H1 (cell line): ENCODE data around the gene EXOC6. TPM values are rescaled to one million over a fixed set of nuclear protein-coding genes. Genes with fewer than 3 reads are reported as not detected.

Experiments
- CTCF ChIA-PET: fragments of 300-600 bp; sonication (Branson Sonifier 250); formaldehyde crosslinking; loops from one replicate; lab custom pipeline; 2021; ENCODE audit not compliant: partially characterized antibody; lab: Charles Lee
- POLR2A ChIA-PET: fragments of 300-600 bp; sonication (Branson Sonifier 250); formaldehyde crosslinking; loops from one replicate; lab custom pipeline; 2021; ENCODE audit warnings: inconsistent platforms; ENCODE audit not compliant: partially characterized antibody; lab: Charles Lee
- DNase-seq, 2 experiments: peaks; one replicate each; pipeline versions ENCODE4 v3.0.0 to v3.0.0-alpha.2; 2010 to 2022; ENCODE audit warnings: low spot score in 2 of 2, low read depth in 1 of 2, mixed read lengths in 1 of 2
- FAIRE-seq: peaks from 2 replicates; lab custom pipeline; 2011; peaks lifted over from hg19 to GRCh38; lab: Jason Lieb, UNC
- H2AFZ ChIP-seq: 2 replicates; pipeline ENCODE4 v1.8.1; 2012; ENCODE audit warnings: low read length, inconsistent platforms
- H2AK5ac ChIP-seq: 2 replicates; pipeline ENCODE4 v1.6.1; 2013; ENCODE audit warnings: low read depth, low read length
- H2BK120ac ChIP-seq: replicated peaks from 2 replicates; pipeline ENCODE3; 2013; ENCODE audit warnings: low read depth, low read length, inconsistent platforms
- H2BK12ac ChIP-seq: 2 replicates; pipeline ENCODE4 v1.6.1; 2013; ENCODE audit warnings: low read depth, low read length
- H2BK15ac ChIP-seq: 2 replicates; pipeline ENCODE4 v1.6.1; 2013; ENCODE audit warnings: low read length
- H2BK20ac ChIP-seq: 2 replicates; pipeline ENCODE4 v1.6.1; 2013; ENCODE audit warnings: low read length
- H2BK5ac ChIP-seq: 2 replicates; pipeline ENCODE4 v1.6.1; 2013; ENCODE audit warnings: low read depth, low read length
- H3K14ac ChIP-seq: 2 replicates; pipeline ENCODE4 v1.6.1; 2013; ENCODE audit warnings: inconsistent platforms; ENCODE audit not compliant: insufficient read length
- H3K18ac ChIP-seq: 2 replicates; pipeline ENCODE4 v1.6.1; 2013; ENCODE audit warnings: low read length; ENCODE audit errors: extremely low read depth
- H3K23ac ChIP-seq: 2 replicates; pipeline ENCODE4 v1.6.1; 2013; ENCODE audit warnings: inconsistent platforms; ENCODE audit not compliant: insufficient read length
- H3K23me2 ChIP-seq: 2 replicates; pipeline ENCODE4 v1.6.1; 2013; ENCODE audit warnings: low read depth, low read length
- H3K27ac ChIP-seq: 2 replicates; pipeline ENCODE4 v1.6.1; 2011; ENCODE audit warnings: low read depth, low read length, inconsistent platforms
- H3K27me3 ChIP-seq, 4 experiments: replicated peaks in 1 of 4; 1 replicate in 1 of 4; 2 replicates in 3 of 4; pipeline versions ENCODE4 v1.6.1 to v1.8.1; 2011 to 2013; ENCODE audit warnings: low read length in 3 of 4, mild to moderate bottlenecking in 3 of 4, inconsistent platforms in 2 of 4, mixed read lengths in 2 of 4, moderate library complexity in 1 of 4; ENCODE audit not compliant: control insufficient read depth in 3 of 4, insufficient read depth in 3 of 4; ENCODE audit errors: extremely low read depth in 1 of 4
- H3K36me3 ChIP-seq, 4 experiments: 2 replicates each; pipeline versions ENCODE4 v1.6.1 to v1.8.1; 2011 to 2013; ENCODE audit warnings: mild to moderate bottlenecking in 4 of 4, low read length in 3 of 4, moderate library complexity in 2 of 4, control low read depth in 1 of 4, inconsistent platforms in 1 of 4; ENCODE audit not compliant: insufficient read depth in 4 of 4, control insufficient read depth in 2 of 4
- H3K4ac ChIP-seq: replicated peaks from 2 replicates; pipeline ENCODE3; 2013; ENCODE audit warnings: low read length, low read depth, mixed read lengths, inconsistent platforms; ENCODE audit not compliant: insufficient read length
- H3K4me1 ChIP-seq, 4 experiments: replicated peaks in 1 of 4; 1 replicate in 1 of 4; 2 replicates in 3 of 4; pipeline versions ENCODE4 v1.6.1 to v1.8.1; 2011 to 2013; ENCODE audit warnings: low read length in 3 of 4, inconsistent platforms in 2 of 4, mixed read lengths in 1 of 4; ENCODE audit not compliant: insufficient read depth in 4 of 4, control insufficient read depth in 3 of 4
- H3K4me2 ChIP-seq, 2 experiments: 2 replicates each; pipeline versions ENCODE4 v1.6.1 to v1.8.1; 2011 to 2013; ENCODE audit warnings: low read depth in 2 of 2, low read length in 2 of 2, control low read depth in 1 of 2, inconsistent platforms in 1 of 2, mild to moderate bottlenecking in 1 of 2; ENCODE audit not compliant: insufficient read depth in 1 of 2
- H3K4me3 ChIP-seq, 4 experiments: fragments of 200-600, 300-600 bp in 1 of 4; sonication (generic), shearing (Covaris generic), sonication (Bioruptor Twin) in 1 of 4; 2 replicates each; pipeline versions ENCODE4 v1.5.1 to v1.8.1; 2011 to 2016; ENCODE audit warnings: low read length in 4 of 4, low read depth in 3 of 4, control low read depth in 2 of 4, inconsistent platforms in 2 of 4, mild to moderate bottlenecking in 2 of 4, mixed read lengths in 1 of 4, moderate library complexity in 1 of 4; ENCODE audit not compliant: insufficient read depth in 2 of 4; ENCODE audit errors: extremely low read depth in 1 of 4
- H3K56ac ChIP-seq: replicated peaks from 2 replicates; pipeline ENCODE3; 2013; ENCODE audit warnings: low read depth, mild to moderate bottlenecking, mixed read lengths, low read length, inconsistent platforms; ENCODE audit not compliant: insufficient read length
- H3K79me1 ChIP-seq: 2 replicates; pipeline ENCODE4 v1.6.1; 2013; ENCODE audit warnings: low read depth, low read length, control low read depth
- H3K79me2 ChIP-seq, 2 experiments: 2 replicates each; pipeline versions ENCODE4 v1.6.1 to v1.8.1; 2012 to 2013; ENCODE audit warnings: low read length in 2 of 2, mild to moderate bottlenecking in 2 of 2, inconsistent platforms in 1 of 2; ENCODE audit not compliant: insufficient read depth in 2 of 2, control insufficient read depth in 1 of 2
- H3K9ac ChIP-seq, 4 experiments: replicated peaks in 1 of 4; 1 replicate in 1 of 4; 2 replicates in 3 of 4; pipeline versions ENCODE4 v1.6.1 to v1.8.1; 2011 to 2013; ENCODE audit warnings: low read depth in 3 of 4, low read length in 3 of 4, control low read depth in 2 of 4, mild to moderate bottlenecking in 2 of 4, moderate library complexity in 2 of 4, inconsistent platforms in 1 of 4; ENCODE audit errors: extremely low read depth in 1 of 4
- H3K9me3 ChIP-seq, 2 experiments: 2 replicates each; pipeline versions ENCODE4 v1.6.1 to v1.8.1; 2012 to 2013; ENCODE audit warnings: mild to moderate bottlenecking in 2 of 2, moderate library complexity in 2 of 2, control low read depth in 1 of 2, inconsistent platforms in 1 of 2, low read depth in 1 of 2, low read length in 1 of 2, mixed read lengths in 1 of 2; ENCODE audit not compliant: insufficient read depth in 2 of 2
- H4K20me1 ChIP-seq, 2 experiments: replicated peaks in 1 of 2; 2 replicates each; pipeline versions ENCODE3 to v1.8.1; 2011 to 2013; ENCODE audit warnings: inconsistent platforms in 2 of 2, low read length in 2 of 2, mild to moderate bottlenecking in 1 of 2; ENCODE audit not compliant: insufficient read depth in 2 of 2, control insufficient read depth in 1 of 2
- H4K5ac ChIP-seq: 2 replicates; pipeline ENCODE4 v1.6.1; 2013; ENCODE audit warnings: low read length, low read depth, mixed read lengths, inconsistent platforms; ENCODE audit not compliant: insufficient read length
- H4K8ac ChIP-seq: 2 replicates; pipeline ENCODE4 v1.8.0; 2013; ENCODE audit warnings: mild to moderate bottlenecking, moderate library complexity, low read length, inconsistent platforms; ENCODE audit not compliant: insufficient read depth; ENCODE audit errors: extremely low read depth
- H4K91ac ChIP-seq: replicated peaks from 2 replicates; pipeline ENCODE3; 2013; ENCODE audit warnings: low read length, mixed read lengths, inconsistent platforms; ENCODE audit not compliant: insufficient read length
- EGR1 ChIP-seq: IDR thresholded peaks from 2 replicates; pipeline ENCODE4 v1.6.1; 2011; ENCODE audit warnings: low read depth, low read length, borderline replicate concordance
- POU5F1 ChIP-seq: IDR thresholded peaks from 2 replicates; pipeline ENCODE4 v1.6.1; 2011; ENCODE audit warnings: low read depth, mild to moderate bottlenecking, low read length, moderate library complexity
- RBBP5 ChIP-seq: IDR thresholded peaks from 2 replicates; pipeline ENCODE4 v1.7.1; 2012; ENCODE audit warnings: low read depth, mild to moderate bottlenecking, inconsistent platforms, low read length, moderate library complexity, borderline replicate concordance
- USF2 ChIP-seq: IDR thresholded peaks from 2 replicates; pipeline ENCODE4 v1.6.1; 2011; ENCODE audit warnings: low read length, improper control_type of control experiment
- WGBS, 2 experiments: shearing (Covaris generic) in 1 of 2; methylation state at CpG; one replicate each; pipeline versions ENCODE4 v1.1.6 to v1.1.7; 2013 to 2015; ENCODE audit warnings: low lambda C conversion rate in 2 of 2, mixed read lengths in 2 of 2, inconsistent platforms in 1 of 2, low coverage in 1 of 2, missing lambda C conversion rate in 1 of 2; ENCODE audit not compliant: insufficient replicate concordance in 2 of 2, insufficient coverage in 1 of 2, insufficient read length in 1 of 2; ENCODE audit errors: extremely low coverage in 1 of 2, missing lambda C conversion rate in 1 of 2; 5-methylcytosine and 5-hydroxymethylcytosine counted together
- polyA plus RNA-seq, 7 experiments: library from polyadenylated mRNA; depleted of rRNA in 3 of 7; stranded (reverse) in 5 of 7; unstranded in 2 of 7; fragments of >200 nt in 5 of 7; fragments of 200-250 nt in 2 of 7; gene quantifications; 1 replicate in 5 of 7; 2 replicates in 1 of 7; 4 replicates in 1 of 7; pipeline versions ENCODE4 v1.2.1 to v1.2.3, GENCODE V29; 2011 to 2013; ENCODE audit warnings: missing spikeins in 2 of 7, mixed read lengths in 2 of 7
- total RNA-seq: library from RNA; stranded (reverse); fragmentation: NEBNext Ultra II Directional; extraction: Animal tissue kit (Norgen Biotek cat#: 25700); gene quantifications from 2 replicates; pipeline ENCODE4 v1.2.1, GENCODE V29; 2021

The EXOC6 gene
- total and polyA plus RNA-seq, 2 of the 8 experiments (the other 6 are each of a cell fraction or from before 2014, with no cell fraction given), result 1.7 to 4.5 TPM

GRCh38 chr10:92800134-92800733 lies 48.1 kb upstream of the EXOC6 start:
- no peaks in the 10 kb centered on the region for H3K27me3 ChIP-seq

More at GRCh38 chr10:92800134-92800733, 48.1 kb upstream of the EXOC6 start:
- 79% methylated on average over 5 of the region's 5 CpGs; no CpG with 5 or more reads in 1 of the 2 experiments for WGBS, 2 experiments
- H3K18ac ChIP-seq, result no peak overlapping the region
- no peak overlapping the region for H3K9ac ChIP-seq
- no peak overlapping the region for H2BK12ac ChIP-seq
- H4K5ac ChIP-seq, result no peak overlapping the region
- DNase-seq (no peak), FAIRE-seq (peak; percentile 24)
- no peak overlapping the region for H3K4ac ChIP-seq
- H3K23me2 ChIP-seq, result no peaks in the 10 kb centered on the region
- no peak overlapping the region for H3K14ac ChIP-seq
- H3K23ac ChIP-seq, result no peak overlapping the region
- no peak overlapping the region for H2AK5ac ChIP-seq
- no peak overlapping the region for H4K91ac ChIP-seq
- no peak overlapping the region for H2BK120ac ChIP-seq
- ChIA-PET POLR2A (no interaction called here), CTCF (no interaction called here)
- H3K56ac ChIP-seq, result no peak overlapping the region
- H4K20me1 ChIP-seq, result no peaks in the 10 kb centered on the region
- H4K8ac ChIP-seq, result no peak overlapping the region
- H3K79me2 ChIP-seq, result no peaks in the 10 kb centered on the region
- no peak overlapping the region for H3K4me2 ChIP-seq
- H3K4me1 ChIP-seq, result no peaks in the 10 kb centered on the region
- no peak overlapping the region for H3K4me3 ChIP-seq
- H3K27ac ChIP-seq, result no peak overlapping the region
- H2AFZ ChIP-seq, result peak overlapping the region; percentile 73; the same call in 1 of the 2 replicates
- no peaks in the 10 kb centered on the region; a peak in 1 of 4 replicates for H3K9me3 ChIP-seq
- H2BK5ac ChIP-seq, result no peak overlapping the region
- H2BK20ac ChIP-seq, result no peak overlapping the region
- no peaks in the 10 kb centered on the region for H3K79me1 ChIP-seq
- H3K36me3 ChIP-seq, result no peaks in the 10 kb centered on the region
- TF ChIP-seq USF2 (0 out of 2 replicates have a peak, but pooled peaks have one; percentile 21), POU5F1 (no peak), RBBP5 (no peak), EGR1 (no peak)
- no peak overlapping the region for H2BK15ac ChIP-seq
